Mononuclear cell (primary cell): ENCODE measurements around the gene KCNMA1. TPM values are rescaled to one million over a fixed set of nuclear protein-coding genes. Genes with fewer than 3 reads are reported as not detected.

Experiments used
- H3K27me3 ChIP-seq: 2 replicates; pipeline ENCODE4 v1.6.0; 2011; ENCODE audit warnings: low read length, control low read depth; ENCODE audit not compliant: insufficient read depth
- H3K4me1 ChIP-seq: 2 replicates; pipeline ENCODE4 v1.5.1; 2011; ENCODE audit warnings: mild to moderate bottlenecking, low read length, control low read depth; ENCODE audit not compliant: insufficient read depth
- H3K4me3 ChIP-seq: 2 replicates; pipeline ENCODE4 v1.5.1; 2011; ENCODE audit warnings: mild to moderate bottlenecking, low read length, moderate library complexity
- H3K9me3 ChIP-seq: 2 replicates; pipeline ENCODE4 v1.5.1; 2011; ENCODE audit warnings: low read depth, mild to moderate bottlenecking, control low read depth, low read length
- total RNA-seq: library from RNA; depleted of rRNA; stranded (reverse); fragments of >200 nt; gene quantifications from one replicate; pipeline ENCODE4 v1.2.3, GENCODE V29; 2012

Gene KCNMA1
- total RNA-seq, 1 donor = 0.42 TPM

DNA sequence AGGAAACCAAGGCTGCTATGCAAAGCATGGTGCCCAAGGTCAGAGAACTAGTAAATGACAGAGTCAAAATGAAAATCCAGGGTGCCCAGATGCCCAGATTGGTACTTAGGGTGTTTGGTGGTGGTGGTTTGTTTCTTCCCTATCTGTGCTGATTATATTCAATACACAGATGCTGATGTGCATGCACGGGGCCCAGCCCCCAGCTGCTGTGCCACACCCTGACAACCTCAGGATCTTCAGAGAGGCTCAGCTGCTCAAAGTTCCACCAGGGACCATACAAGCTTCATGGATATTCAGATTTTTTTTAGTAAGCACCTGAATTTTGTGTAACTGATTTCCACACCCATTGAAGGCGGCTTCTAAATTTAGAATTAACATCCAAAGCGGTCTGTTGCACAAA, 75.6 kb downstream of the KCNMA1 start:
- no peaks in the 10 kb centered on the region for H3K9me3 ChIP-seq
- H3K4me1 ChIP-seq = no peaks in the 10 kb centered on the region
- H3K27me3 ChIP-seq = no peaks in the 10 kb centered on the region

DNA sequence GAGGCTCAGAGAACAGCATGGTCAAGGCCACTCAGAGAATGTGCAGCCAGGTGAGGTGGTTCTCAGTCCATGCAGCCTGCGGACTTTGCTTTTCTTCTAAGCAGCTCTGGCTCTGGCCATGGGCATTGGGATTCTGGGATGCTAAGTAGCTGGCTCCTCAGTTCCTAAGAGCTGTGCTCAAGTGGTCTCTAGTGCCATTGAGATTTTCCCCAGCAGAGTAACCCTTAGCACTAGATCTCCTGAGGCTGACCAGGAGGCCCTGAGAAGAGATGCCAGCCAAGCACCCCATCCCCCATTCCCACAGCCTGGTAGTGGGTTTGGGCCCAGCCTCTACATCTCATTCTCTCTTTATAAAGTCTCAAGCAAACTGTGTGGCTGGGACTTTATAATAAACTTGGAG, 77.1 kb downstream of the KCNMA1 start:
- Histone ChIP-seq H3K27me3 (no peaks in the 10 kb centered on the region), H3K9me3 (no peaks in the 10 kb centered on the region), H3K4me3 (no peak overlapping the region), H3K4me1 (peaks cover 12% of the 10 kb centered on the region)

More for the DNA sequence above, 75.6 kb downstream of the KCNMA1 start:
- H3K4me3 ChIP-seq = no peak overlapping the region

DNA sequence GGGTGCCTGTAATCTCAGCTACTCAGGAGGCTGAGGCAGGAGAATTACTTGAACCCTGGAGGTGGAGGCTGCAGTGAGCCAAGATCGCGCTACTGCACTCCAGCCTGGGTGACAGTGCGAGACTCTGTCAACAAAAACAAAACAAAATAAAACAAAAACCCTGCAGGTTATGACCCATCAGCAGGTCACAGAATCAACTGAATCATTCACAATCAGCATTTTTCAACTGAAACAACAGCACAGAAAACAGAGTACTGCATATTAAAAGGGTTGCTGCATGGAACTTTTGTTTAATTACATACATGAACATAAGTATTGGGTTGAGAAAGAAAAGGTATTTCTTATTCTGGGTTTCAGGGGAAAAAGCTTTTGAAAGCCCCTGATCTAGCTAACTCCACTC, 77.6 kb downstream of the KCNMA1 start:
- H3K4me3 ChIP-seq = no peak overlapping the region
- no peaks in the 10 kb centered on the region for H3K27me3 ChIP-seq
- H3K4me1 ChIP-seq = peaks cover 16% of the 10 kb centered on the region
- no peaks in the 10 kb centered on the region for H3K9me3 ChIP-seq

DNA sequence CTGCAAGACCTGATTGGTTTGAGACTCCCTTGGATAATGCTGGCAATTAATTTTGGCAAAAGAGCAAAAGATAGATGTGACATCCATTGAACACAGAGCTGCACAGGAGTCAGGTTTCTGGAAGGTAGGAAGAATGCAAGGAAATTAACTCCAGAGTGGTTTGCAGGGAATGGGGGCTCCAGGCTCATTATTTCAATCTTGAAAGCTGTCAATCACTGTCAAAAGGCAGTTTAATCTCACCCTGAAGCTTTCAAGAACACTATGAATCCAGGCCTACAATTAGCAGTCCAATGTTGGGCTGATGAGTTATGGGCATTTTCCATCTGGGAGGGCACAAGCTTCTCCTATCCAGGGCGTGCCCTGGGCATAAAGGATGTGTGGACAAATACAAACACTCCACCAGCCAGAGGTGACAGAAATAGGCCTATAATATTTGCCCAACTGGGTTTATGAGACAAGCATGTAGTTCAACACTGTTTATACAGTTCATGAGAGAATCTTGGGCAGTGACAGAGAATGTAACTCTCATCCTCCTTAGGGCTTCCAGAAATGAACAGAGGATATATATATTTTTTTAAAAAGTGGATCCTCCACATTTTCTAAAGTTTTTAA, 80.5 kb downstream of the KCNMA1 start:
- Histone ChIP-seq H3K9me3 (no peaks in the 10 kb centered on the region), H3K4me3 (no peak overlapping the region), H3K27me3 (no peaks in the 10 kb centered on the region), H3K4me1 (peaks cover 43% of the 10 kb centered on the region)

DNA sequence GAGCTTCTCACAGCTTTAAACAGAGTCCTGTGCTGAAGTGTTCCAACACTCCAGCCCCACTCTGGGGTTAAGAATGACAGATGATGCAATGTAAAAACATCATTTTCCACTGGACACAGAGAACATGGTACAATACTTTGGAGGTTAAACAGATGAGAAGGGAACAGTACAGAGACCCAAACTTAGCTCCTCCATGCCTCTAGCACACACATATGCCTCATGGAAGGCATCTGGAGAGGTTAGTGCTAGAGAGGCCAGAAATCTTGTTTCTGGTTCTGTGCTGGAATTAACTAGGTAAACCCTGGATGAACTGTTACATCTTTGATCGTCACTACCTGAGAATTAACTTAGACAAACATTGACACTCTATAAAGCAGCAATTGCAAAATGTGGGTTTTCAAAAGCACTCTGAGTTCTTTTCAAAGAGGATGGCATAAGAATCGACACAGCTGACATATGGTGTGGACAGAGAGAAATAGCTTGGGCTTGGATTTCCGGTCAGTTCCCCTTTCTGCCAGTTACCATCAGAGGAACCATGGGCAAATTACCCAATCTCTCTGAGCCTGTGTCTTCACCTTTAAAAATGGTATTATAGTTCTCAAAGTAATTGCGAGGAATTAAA, 81.9 kb downstream of the KCNMA1 start:
- Histone ChIP-seq H3K9me3 (no peaks in the 10 kb centered on the region), H3K4me1 (peaks cover 53% of the 10 kb centered on the region), H3K27me3 (no peaks in the 10 kb centered on the region), H3K4me3 (no peak overlapping the region)

DNA sequence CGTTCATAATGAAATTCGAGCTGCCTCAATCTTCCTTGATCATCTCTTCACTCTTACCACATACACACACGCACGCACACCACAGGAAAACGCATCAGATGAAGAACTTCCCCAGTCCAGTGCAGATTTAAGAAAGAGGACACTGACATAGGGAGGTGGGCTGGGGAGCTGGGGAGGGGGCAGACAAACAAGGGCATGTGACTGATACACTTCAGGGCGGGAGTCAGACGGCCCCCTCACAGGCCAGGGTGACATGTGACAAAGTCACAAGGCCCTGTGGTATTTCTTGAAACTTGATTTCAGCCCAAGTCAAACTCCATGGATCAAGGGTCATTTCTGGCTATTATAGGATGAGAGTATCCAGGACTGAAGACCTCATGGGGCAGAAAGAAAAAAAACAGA, 82.6 kb downstream of the KCNMA1 start:
- H3K4me3 ChIP-seq = no peak overlapping the region
- no peaks in the 10 kb centered on the region for H3K9me3 ChIP-seq
- no peaks in the 10 kb centered on the region for H3K27me3 ChIP-seq
- peaks cover 53% of the 10 kb centered on the region for H3K4me1 ChIP-seq

DNA sequence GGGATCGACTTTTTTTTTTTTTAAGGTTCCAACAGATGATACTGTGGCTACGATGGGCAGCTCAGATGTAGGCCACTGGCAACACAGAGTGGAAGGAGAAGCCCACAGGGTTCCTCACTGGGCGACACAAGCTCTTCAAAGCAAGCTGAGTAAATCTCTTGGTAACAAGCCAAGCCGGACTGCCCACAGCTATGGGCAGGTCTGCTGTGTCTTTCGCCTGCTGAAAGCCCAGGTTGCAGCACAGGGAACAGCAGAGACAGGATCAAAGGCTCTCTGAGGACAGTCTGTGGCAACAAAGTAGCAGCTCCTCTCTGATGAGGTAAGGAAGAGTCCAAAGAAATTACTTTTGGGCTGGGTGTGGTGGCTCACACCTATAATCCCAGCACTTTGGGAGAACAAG, 83.6 kb downstream of the KCNMA1 start:
- Histone ChIP-seq H3K27me3 (no peaks in the 10 kb centered on the region), H3K9me3 (no peaks in the 10 kb centered on the region), H3K4me3 (no peak overlapping the region), H3K4me1 (peaks cover 53% of the 10 kb centered on the region)

DNA sequence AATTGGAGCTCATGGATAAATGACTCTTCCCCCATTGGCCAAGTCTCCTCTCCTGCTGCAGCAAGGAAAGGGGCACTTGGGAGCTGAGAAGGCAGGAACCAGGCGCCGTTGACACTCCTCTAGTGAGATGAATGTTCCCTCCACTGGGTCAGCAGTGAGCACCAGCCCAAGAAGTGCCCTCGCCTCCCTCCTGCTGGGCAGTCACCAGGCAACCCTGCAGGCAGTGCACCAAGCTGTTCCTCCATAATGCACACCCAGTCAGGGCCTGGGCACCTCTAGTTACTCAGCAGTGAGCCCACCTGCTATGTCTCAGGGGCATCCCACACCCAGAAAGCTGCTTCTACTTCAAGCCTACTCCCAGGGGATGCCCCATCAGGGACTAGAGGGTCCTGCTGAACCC, 84.3 kb downstream of the KCNMA1 start:
- Histone ChIP-seq H3K4me3 (no peak overlapping the region), H3K4me1 (peaks cover 53% of the 10 kb centered on the region), H3K27me3 (no peaks in the 10 kb centered on the region), H3K9me3 (no peaks in the 10 kb centered on the region)

DNA sequence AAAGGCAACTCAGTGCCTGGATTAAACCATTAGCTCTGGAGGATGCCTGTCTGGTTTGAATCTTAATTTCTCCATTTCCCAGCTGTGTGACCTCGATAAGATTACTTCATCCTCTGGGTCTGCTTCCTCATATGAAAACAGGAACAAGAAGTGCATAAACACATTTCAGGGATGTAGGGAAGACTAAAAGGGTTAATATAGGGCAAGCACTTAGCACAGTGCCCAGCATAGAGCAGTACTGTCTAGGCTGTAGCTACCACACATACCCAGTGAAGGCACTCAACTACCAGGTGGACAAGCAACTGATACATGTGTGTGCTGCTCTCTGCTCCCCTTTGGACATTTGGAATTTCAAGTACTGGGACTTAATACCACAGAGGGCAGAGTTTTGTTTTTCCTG, 85.4 kb downstream of the KCNMA1 start:
- Histone ChIP-seq H3K27me3 (no peaks in the 10 kb centered on the region), H3K4me3 (no peak overlapping the region), H3K9me3 (no peaks in the 10 kb centered on the region), H3K4me1 (peaks cover 53% of the 10 kb centered on the region)

DNA sequence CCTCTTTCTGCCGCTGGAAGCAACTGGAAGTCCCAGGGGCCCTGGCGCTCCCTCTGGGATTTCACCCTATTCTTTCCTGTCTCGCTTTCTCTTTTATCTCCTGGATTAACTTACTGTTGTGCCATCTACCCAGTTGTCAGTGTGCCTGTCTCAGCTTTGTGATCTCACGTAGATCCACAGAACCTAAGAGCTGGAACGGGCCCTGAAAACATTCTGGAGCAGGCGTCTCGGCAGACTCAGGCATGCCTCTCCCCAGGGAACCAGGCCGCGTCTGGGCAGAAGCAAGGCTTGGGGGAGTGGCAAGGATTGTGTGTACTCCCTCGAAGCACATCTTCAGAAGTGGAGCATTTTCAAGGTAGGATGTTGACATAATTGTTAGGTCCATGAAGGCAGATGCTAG, 87.2 kb downstream of the KCNMA1 start:
- Histone ChIP-seq H3K27me3 (no peaks in the 10 kb centered on the region), H3K4me3 (no peak overlapping the region), H3K9me3 (no peaks in the 10 kb centered on the region), H3K4me1 (peaks cover 39% of the 10 kb centered on the region)

DNA sequence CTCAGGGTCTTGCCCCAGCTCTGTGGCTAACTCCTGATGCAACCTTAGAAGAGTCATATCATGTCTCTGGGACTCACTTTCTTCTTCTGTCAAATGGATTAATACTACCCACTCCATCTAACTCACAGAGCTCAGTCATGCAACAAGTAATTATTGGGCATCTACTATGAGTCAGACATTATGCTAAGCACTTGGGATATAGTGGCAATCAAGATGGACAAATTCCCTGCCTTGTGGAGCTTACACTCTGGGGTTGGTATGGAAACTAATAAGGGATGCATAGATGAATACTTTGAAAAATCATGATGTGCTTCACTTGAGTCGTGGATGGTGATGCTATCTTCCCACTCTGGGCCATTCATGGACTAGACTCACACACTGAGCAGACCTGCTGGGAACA, 88.9 kb downstream of the KCNMA1 start:
- Histone ChIP-seq H3K9me3 (no peaks in the 10 kb centered on the region), H3K27me3 (no peaks in the 10 kb centered on the region), H3K4me1 (peaks cover 22% of the 10 kb centered on the region), H3K4me3 (no peak overlapping the region)

DNA sequence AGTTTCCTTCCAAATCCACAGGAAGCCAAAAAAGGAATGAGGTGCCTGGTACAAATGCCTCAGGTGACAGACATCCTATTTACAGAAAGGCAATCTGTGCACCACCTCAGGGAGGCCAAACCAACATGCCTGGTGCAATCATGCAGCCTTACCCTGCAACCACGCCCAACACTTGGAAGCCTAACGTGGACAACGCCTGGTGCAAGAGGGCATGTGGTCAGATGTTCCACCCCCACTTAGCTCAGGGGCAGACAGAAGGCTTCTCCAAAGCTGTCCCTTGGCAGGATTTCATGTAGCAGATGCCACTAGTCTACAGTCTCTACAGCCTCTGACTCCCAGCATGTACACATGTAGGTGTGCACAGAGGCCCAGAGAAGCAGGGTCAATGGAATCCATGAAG, 89.5 kb downstream of the KCNMA1 start:
- Histone ChIP-seq H3K4me3 (no peak overlapping the region), H3K9me3 (no peaks in the 10 kb centered on the region), H3K4me1 (peaks cover 17% of the 10 kb centered on the region), H3K27me3 (peaks cover 1% of the 10 kb centered on the region)

DNA sequence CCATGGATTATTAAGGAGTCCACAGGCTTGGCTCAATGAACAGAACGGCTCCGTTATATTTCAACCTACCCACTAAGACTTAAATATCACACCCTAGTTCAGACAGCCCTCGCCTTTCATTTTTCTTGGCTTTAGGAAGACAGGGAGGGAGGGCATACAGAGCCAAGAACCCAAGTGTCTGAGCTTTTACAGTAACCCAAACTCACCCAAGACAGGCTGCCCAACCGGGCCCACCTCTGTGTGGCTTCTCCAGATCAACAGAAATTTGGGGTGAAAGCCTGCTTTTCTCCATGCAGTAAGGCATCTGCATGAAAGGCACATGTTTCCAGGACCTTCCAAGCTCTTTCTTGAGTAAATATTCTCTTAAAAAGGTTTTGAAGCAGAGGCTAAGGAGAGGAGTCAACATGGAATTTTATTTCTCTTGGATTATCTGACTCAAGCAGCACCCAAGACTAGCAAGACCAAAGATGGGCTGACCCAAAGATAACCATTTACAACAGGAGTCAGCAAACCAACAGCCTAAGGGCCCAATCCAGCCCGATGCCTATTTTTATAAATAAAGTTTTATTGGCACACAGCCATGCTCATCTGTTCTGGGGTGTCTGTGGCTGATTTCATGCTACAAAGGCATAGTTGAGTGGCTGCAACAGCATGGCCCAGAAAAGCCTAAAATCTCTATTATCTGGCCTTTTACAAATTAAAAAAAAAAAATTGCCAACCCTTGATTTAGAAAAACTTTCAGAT, 90.1 kb downstream of the KCNMA1 start:
- H3K9me3 ChIP-seq = no peaks in the 10 kb centered on the region
- H3K4me3 ChIP-seq = no peak overlapping the region
- H3K27me3 ChIP-seq = peaks cover 2% of the 10 kb centered on the region
- peaks cover 20% of the 10 kb centered on the region for H3K4me1 ChIP-seq

DNA sequence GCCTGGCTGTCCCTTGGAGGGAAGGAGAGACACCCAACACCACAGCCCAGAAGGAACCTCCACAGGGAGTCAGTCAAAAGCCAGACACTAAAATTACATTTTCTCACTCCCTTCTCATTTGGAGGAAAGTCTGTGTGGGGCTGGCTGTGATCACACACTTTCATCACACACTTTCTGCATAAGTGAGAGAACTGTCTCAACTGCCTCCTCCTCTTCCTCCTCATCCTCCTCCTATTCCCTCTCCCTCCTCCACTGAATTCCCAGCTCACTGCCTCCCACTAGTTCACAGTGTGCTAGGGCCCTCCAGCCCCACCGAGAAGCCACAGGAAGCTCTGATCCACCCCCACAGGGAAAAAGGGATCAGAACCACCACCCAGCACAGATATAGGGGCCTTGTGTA, 91.6 kb downstream of the KCNMA1 start:
- peaks cover 2% of the 10 kb centered on the region for H3K27me3 ChIP-seq
- H3K4me3 ChIP-seq = no peak overlapping the region
- peaks cover 14% of the 10 kb centered on the region for H3K4me1 ChIP-seq
- H3K9me3 ChIP-seq = no peaks in the 10 kb centered on the region

DNA sequence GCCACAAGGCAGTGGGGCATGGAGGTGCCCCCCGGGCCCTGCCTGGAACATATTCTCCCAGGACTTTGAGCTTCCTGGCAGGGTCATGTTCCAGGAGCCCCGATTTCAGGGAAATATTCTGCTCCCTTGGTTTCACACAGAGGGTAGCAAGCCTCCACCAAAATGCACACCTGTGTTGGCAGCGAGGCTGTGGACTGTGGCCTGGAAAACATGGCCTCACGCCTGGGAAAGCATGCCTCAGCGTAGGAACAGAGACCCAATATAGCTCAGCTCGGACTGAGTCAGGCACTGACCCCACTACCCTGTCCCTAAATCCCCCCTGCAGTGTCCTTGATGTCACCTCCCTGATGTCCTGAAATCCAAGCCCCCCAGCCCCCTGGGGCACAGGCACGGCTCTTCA, 92.0 kb downstream of the KCNMA1 start:
- Histone ChIP-seq H3K27me3 (peaks cover 2% of the 10 kb centered on the region), H3K4me1 (peaks cover 14% of the 10 kb centered on the region), H3K4me3 (no peak overlapping the region), H3K9me3 (no peaks in the 10 kb centered on the region)

DNA sequence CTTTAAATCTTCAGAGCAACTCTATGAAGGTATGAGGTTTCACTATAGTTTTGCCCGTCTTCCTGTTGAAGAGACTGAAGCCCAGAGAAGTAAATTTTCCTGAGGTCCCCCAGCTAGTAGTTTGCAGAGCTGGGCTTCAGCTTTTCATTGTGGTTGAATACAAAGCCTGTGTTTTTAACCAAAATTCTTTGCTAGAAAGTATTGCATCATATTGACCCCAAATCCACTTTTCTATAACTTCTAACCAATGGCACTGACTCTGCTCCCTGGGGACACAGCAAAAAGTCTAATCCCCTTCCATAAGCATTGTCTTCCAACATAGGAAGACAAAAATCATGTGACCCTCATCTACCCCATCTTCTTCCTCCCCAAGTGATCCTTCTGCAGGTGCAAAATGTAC, 93.0 kb downstream of the KCNMA1 start:
- H3K9me3 ChIP-seq = no peaks in the 10 kb centered on the region
- H3K27me3 ChIP-seq = peaks cover 2% of the 10 kb centered on the region
- H3K4me3 ChIP-seq = no peak overlapping the region

More for the DNA sequence above, 93.0 kb downstream of the KCNMA1 start:
- peaks cover 14% of the 10 kb centered on the region for H3K4me1 ChIP-seq
